WI38 (cell line): ENCODE data around the gene PTK7.
A peak's percentile ranks its signal among the peaks of the same experiment; 100 is the strongest.

ENCODE experiments used
- H3K4me3 ChIP-seq: 2 replicates; pipeline ENCODE4 v1.5.1; 2011; ENCODE audit warnings: low read depth, mild to moderate bottlenecking, control low read depth, low read length
- CTCF ChIP-seq: IDR thresholded peaks from 2 replicates; pipeline ENCODE4 v1.5.1; 2012; ENCODE audit warnings: low read depth, mild to moderate bottlenecking, control low read depth, low read length

PTK7 gene

GRCh38 chr6:43061861-43062260 lies 14.3 kb upstream of the PTK7 start:
- H3K4me3 ChIP-seq, result no peak overlapping the region
- TF ChIP-seq CTCF, result no peak

- no peak for TF ChIP-seq CTCF
- H3K4me3 ChIP-seq, result no peak overlapping the region
These were observed 13.3 kb upstream of the PTK7 start for GRCh38 chr6:43062818-43063217.

- peak; percentile 51 for TF ChIP-seq CTCF
- no peak overlapping the region for H3K4me3 ChIP-seq
These were observed 6.0 kb upstream of the PTK7 start for GRCh38 chr6:43070028-43070632.

GRCh38 chr6:43074847-43075669 lies 1.1 kb upstream of the PTK7 start:
- peak overlapping the region; percentile 61 for H3K4me3 ChIP-seq
- TF ChIP-seq CTCF, result no peak

GRCh38 chr6:43076464-43077332 lies 584 bp downstream of the PTK7 start:
- no peak for TF ChIP-seq CTCF
- H3K4me3 ChIP-seq, result peak overlapping the region; percentile 93

GRCh38 chr6:43077333-43077809 lies 1.3 kb downstream of the PTK7 start:
- TF ChIP-seq CTCF, result no peak
- peak overlapping the region; percentile 93 for H3K4me3 ChIP-seq
